ENCODE measurements around the gene TRAP1. TPM values are rescaled to one million over a fixed set of nuclear protein-coding genes. Genes with fewer than 3 reads are reported as not detected.

The TRAP1 gene
- total and polyA plus RNA-seq, 4 donors: 78.3 to 148 (median 112) TPM

- Histone ChIP-seq H3K4me3 (ENCODE audit: low read depth in 1 of 3, low read length in 3 of 3) (no peak overlapping the region), H3K36me3 (ENCODE audit: control insufficient read depth in 4 of 4, insufficient read depth in 3 of 4, low read depth in 1 of 4, low read length in 3 of 4) (peaks cover 4 to 41% (median 12%) of the 10 kb centered on the region in 4 donors), H3K9ac (ENCODE audit: low read depth in 1 of 2, low read length in 2 of 2) (no peak overlapping the region), H3K27ac (ENCODE audit: low read depth in 1 of 2, low read length in 2 of 2) (no peak overlapping the region), H3K9me3 (ENCODE audit: control insufficient read depth in 4 of 4, low read length in 3 of 4) (no peaks in the 10 kb centered on the region), H3K4me1 (ENCODE audit: control insufficient read depth in 4 of 4, insufficient read depth in 4 of 4, low read length in 3 of 4) (peaks cover 1 to 31% (median 19%) of the 10 kb centered on the region in 4 donors), H3K27me3 (ENCODE audit: control insufficient read depth in 4 of 4, insufficient read depth in 4 of 4, low read length in 3 of 4) (no peaks in the 10 kb centered on the region)
- DNase-seq (ENCODE audit: low spot score): no peak
- 42% methylated on average over 3 of the region's 3 CpGs for WGBS
- TF ChIP-seq FOXA1 (IDR thresholded peaks at IDR 0.05) (no peak), ZBTB33 (IDR thresholded peaks at IDR 0.05) (no peak), FOXA2 (IDR thresholded peaks at IDR 0.05) (no peak), CTCF (IDR thresholded peaks at IDR 0.05; ENCODE audit: low read depth, low read length, missing input control) (no peak), RXRA (IDR thresholded peaks at IDR 0.05) (no peak)
These were observed 36.1 kb downstream of the TRAP1 start for GRCh38 chr16:3681206-3681605.

- Histone ChIP-seq H3K9ac (ENCODE audit: low read depth in 1 of 2, low read length in 2 of 2) (no peak overlapping the region), H3K4me1 (ENCODE audit: control insufficient read depth in 4 of 4, insufficient read depth in 4 of 4, low read length in 3 of 4) (peaks cover 1 to 31% (median 22%) of the 10 kb centered on the region in 4 donors), H3K4me3 (ENCODE audit: low read depth in 1 of 3, low read length in 3 of 3) (no peak overlapping the region), H3K36me3 (ENCODE audit: control insufficient read depth in 4 of 4, insufficient read depth in 3 of 4, low read depth in 1 of 4, low read length in 3 of 4) (peaks cover 10 to 51% (median 16%) of the 10 kb centered on the region in 4 donors), H3K27me3 (ENCODE audit: control insufficient read depth in 4 of 4, insufficient read depth in 4 of 4, low read length in 3 of 4) (no peaks in the 10 kb centered on the region), H3K27ac (ENCODE audit: low read depth in 1 of 2, low read length in 2 of 2) (peak overlapping the region in 1 of 2 donors; percentile 41), H3K9me3 (ENCODE audit: control insufficient read depth in 4 of 4, low read length in 3 of 4) (no peaks in the 10 kb centered on the region)
- DNase-seq (ENCODE audit: low spot score): no peak
- TF ChIP-seq ATF3 (IDR thresholded peaks at IDR 0.05) (no peak), FOXA2 (IDR thresholded peaks at IDR 0.05) (peak; percentile 59), RXRA (IDR thresholded peaks at IDR 0.05) (peak in 1 of 2 donors; percentile 64), HNF4G (IDR thresholded peaks at IDR 0.05) (no peak), FOXA1 (IDR thresholded peaks at IDR 0.05) (no peak), CTCF (IDR thresholded peaks at IDR 0.05; ENCODE audit: low read depth, low read length, missing input control) (no peak), HNF4A (conservative IDR thresholded peaks at IDR 0.05) (peak; percentile 69 to 89), SP1 (IDR thresholded peaks at IDR 0.05) (peak; percentile 38), ZBTB33 (IDR thresholded peaks at IDR 0.05) (no peak), JUND (IDR thresholded peaks at IDR 0.05) (no peak), NR2F2 (IDR thresholded peaks at IDR 0.05) (no peak), GABPA (IDR thresholded peaks at IDR 0.05 in 1 of 2, conservative IDR thresholded peaks at IDR 0.05 in 1 of 2) (no peak), YY1 (IDR thresholded peaks at IDR 0.05) (no peak), REST (IDR thresholded peaks at IDR 0.05) (no peak), EGR1 (IDR thresholded peaks at IDR 0.05; ENCODE audit: low read depth in 2 of 2) (no peak), MAX (IDR thresholded peaks at IDR 0.05) (peak; percentile 100), TAF1 (conservative IDR thresholded peaks at IDR 0.05) (no peak), RAD21 (IDR thresholded peaks at IDR 0.05) (no peak)
- WGBS: 37% methylated on average over 11 of the region's 11 CpGs
These were observed 39.3 kb downstream of the TRAP1 start for GRCh38 chr16:3677994-3678393.

All from liver (tissue), 9 donors.